Glutamatergic neuron (in vitro differentiated cells): Measurements from ENCODE around the gene PKP2. TPM values are rescaled to one million over a fixed set of nuclear protein-coding genes. Genes with fewer than 3 reads are reported as not detected.

Experiments
- DNase-seq: peaks from one replicate; pipeline ENCODE4 v3.0.0; 2022
- H3K27ac Mint-ChIP-seq: one replicate; pipeline ENCODE4 v1.8.0; 2020; ENCODE audit warnings: mild to moderate bottlenecking, mixed read lengths, inconsistent platforms; ENCODE audit not compliant: unreplicated experiment
- H3K27me3 Mint-ChIP-seq: one replicate; pipeline ENCODE4 v1.8.0; 2020; ENCODE audit warnings: mild to moderate bottlenecking, moderate library complexity, mixed read lengths, inconsistent platforms; ENCODE audit not compliant: unreplicated experiment
- H3K36me3 Mint-ChIP-seq: one replicate; pipeline ENCODE4 v1.8.0; 2020; ENCODE audit warnings: mild to moderate bottlenecking, mixed read lengths, inconsistent platforms; ENCODE audit not compliant: unreplicated experiment
- H3K4me1 Mint-ChIP-seq: one replicate; pipeline ENCODE4 v1.8.0; 2020; ENCODE audit warnings: mild to moderate bottlenecking, low read depth, mixed read lengths, inconsistent platforms; ENCODE audit not compliant: unreplicated experiment
- H3K4me3 Mint-ChIP-seq: one replicate; pipeline ENCODE4 v1.8.0; 2020; ENCODE audit warnings: mild to moderate bottlenecking, mixed read lengths, inconsistent platforms; ENCODE audit not compliant: unreplicated experiment
- H3K9me3 Mint-ChIP-seq: one replicate; pipeline ENCODE4 v1.8.0; 2020; ENCODE audit warnings: mild to moderate bottlenecking, moderate library complexity, mixed read lengths, inconsistent platforms; ENCODE audit not compliant: unreplicated experiment
- CTCF ChIP-seq: fragments of 200-600 bp; sonication (generic); IDR thresholded peaks from one replicate; pipeline ENCODE4 v1.5.0; 2021; ENCODE audit not compliant: partially characterized antibody, unreplicated experiment
- total RNA-seq: library from RNA; stranded (reverse); fragmentation: NEBNext Ultra II Directional; extraction: Animal tissue kit (Norgen Biotek cat#: 25700); gene quantifications from one replicate; pipeline ENCODE4 v1.2.1, GENCODE V29; 2021; ENCODE audit not compliant: unreplicated experiment

PKP2 gene
- total RNA-seq, 1 donor from 2014 or later = 2.5 TPM

DNA sequence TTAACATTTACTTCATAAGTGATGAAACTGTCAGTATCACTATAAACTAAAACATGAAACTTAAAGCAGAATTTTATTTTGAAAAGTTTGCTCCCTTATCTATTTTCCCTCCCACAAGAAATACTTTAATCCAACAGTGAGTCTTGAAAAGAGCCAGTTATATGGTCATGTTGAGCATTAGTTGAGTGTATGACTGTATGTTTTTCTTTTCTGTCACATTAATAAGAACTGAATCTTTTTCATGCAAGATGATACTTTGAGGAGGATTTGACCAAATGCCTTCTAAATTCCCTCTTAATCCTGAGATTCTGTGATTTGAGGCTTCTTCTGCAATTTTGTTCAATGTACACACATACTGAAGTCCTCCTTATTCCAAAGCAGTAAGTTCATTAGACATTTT is 107.1 kb downstream of the PKP2 start:
- TF ChIP-seq CTCF = no peak
- DNase-seq = no peak
- H3K36me3 Mint-ChIP-seq = no peaks in the 10 kb centered on the region
- H3K27ac Mint-ChIP-seq = no peak overlapping the region
- no peaks in the 10 kb centered on the region for H3K9me3 Mint-ChIP-seq
- H3K4me3 Mint-ChIP-seq = no peak overlapping the region
- no peaks in the 10 kb centered on the region for H3K27me3 Mint-ChIP-seq
- H3K4me1 Mint-ChIP-seq = no peaks in the 10 kb centered on the region

DNA sequence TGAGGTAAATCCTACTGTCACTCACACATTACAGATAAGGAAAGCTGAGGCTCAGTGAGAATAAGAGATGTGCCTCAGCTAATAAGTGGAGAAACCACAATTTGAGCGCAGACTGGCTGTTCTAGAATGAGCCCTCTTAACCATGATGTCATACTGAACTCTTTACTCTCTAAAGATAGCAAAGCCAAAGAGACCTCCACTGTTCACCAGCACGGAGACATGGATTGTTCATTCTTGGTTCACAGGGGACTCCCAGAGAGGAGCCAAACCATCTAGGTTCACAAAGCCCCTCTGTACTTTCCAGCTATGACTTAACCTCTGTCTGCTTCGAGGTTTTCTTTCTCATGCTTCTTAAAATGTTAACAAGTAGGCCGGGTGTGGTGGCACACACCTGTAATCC is 108.2 kb downstream of the PKP2 start:
- DNase-seq = no peak
- TF ChIP-seq CTCF = no peak
- Mint-ChIP-seq H3K27ac (no peak overlapping the region), H3K27me3 (no peaks in the 10 kb centered on the region), H3K4me3 (no peak overlapping the region), H3K9me3 (no peaks in the 10 kb centered on the region), H3K36me3 (no peaks in the 10 kb centered on the region), H3K4me1 (no peaks in the 10 kb centered on the region)

- DNase-seq = no peak
- no peaks in the 10 kb centered on the region for H3K9me3 Mint-ChIP-seq
- H3K4me1 Mint-ChIP-seq = no peaks in the 10 kb centered on the region
- no peaks in the 10 kb centered on the region for H3K36me3 Mint-ChIP-seq
- TF ChIP-seq CTCF = no peak
- H3K27ac Mint-ChIP-seq = no peak overlapping the region
- no peak overlapping the region for H3K4me3 Mint-ChIP-seq
- H3K27me3 Mint-ChIP-seq = no peaks in the 10 kb centered on the region
These were observed 111.0 kb downstream of the PKP2 start for GRCh38 chr12:32785557-32785956.

DNA sequence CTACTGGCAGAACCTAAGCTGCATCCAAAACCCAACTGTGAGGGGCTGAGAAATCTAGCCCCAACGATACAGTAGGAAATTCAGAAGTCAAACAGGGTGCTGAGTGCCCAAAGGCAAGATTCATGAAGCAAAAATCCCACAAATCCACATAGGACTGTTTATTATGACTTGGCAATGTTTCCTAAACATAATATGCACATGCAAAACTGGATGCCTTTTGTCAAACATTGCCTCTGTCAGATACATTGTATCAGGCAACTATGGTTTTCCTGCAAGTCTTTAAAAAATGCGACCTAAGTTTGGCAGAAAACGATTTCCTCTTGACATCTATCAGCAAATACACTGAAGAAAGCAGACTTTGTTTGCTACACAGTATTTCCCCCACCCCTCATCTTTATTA is 113.5 kb downstream of the PKP2 start:
- H3K27ac Mint-ChIP-seq = no peak overlapping the region
- no peak for TF ChIP-seq CTCF

GRCh38 chr12:32780071-32780470 is 116.5 kb downstream of the PKP2 start:
- H3K4me1 Mint-ChIP-seq = no peaks in the 10 kb centered on the region
- no peak for TF ChIP-seq CTCF
- H3K36me3 Mint-ChIP-seq = no peaks in the 10 kb centered on the region
- no peak overlapping the region for H3K4me3 Mint-ChIP-seq
- no peak overlapping the region for H3K27ac Mint-ChIP-seq
- no peaks in the 10 kb centered on the region for H3K9me3 Mint-ChIP-seq
- no peak for DNase-seq
- H3K27me3 Mint-ChIP-seq = peaks cover 2% of the 10 kb centered on the region

More for the DNA sequence above, 113.5 kb downstream of the PKP2 start:
- no peak for DNase-seq
- Mint-ChIP-seq H3K9me3 (no peaks in the 10 kb centered on the region), H3K4me3 (no peak overlapping the region), H3K4me1 (no peaks in the 10 kb centered on the region), H3K27me3 (no peaks in the 10 kb centered on the region), H3K36me3 (no peaks in the 10 kb centered on the region)
